NCI-H82 treated with DMSO at 0.1 percent for 48 hours (cell line): ENCODE measurements around the gene PDE6A.
"Not testable (repeated sequence)": the region's sequence is repeated elsewhere in the genome, so short reads cannot be mapped to it uniquely, and the experiment has no call there.

Source experiments
- DNase-seq: peaks from one replicate; lab custom pipeline; 2025; ENCODE audit not compliant: unreplicated experiment; lab: John Stamatoyannopoulos, UW

The PDE6A gene

GRCh38 chr5:149895416-149896345 lies 48.9 kb downstream of the PDE6A start:
- no peak for DNase-seq

DNA sequence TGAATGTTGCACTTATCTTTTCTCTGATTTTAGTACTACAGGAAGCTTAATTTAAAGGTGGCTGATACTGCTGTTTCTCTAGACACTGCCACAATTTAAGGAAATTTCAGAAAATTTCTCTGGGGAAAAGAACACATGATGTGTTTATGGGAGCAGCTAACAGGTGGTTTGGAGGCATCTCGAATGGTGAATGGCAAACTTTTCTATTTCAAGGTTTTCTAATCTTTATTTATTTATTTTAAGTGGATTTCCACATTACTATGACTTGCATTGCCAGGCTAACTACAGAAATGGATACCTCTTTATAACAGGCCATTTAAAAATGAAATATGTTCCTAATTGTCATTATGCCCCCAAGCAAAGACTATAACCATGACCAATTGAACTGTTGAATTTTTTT lies 50.4 kb downstream of the PDE6A start:
- no peak for DNase-seq

- no peak for DNase-seq
These were observed 51.1 kb downstream of the PDE6A start for GRCh38 chr5:149893403-149893931.

DNA sequence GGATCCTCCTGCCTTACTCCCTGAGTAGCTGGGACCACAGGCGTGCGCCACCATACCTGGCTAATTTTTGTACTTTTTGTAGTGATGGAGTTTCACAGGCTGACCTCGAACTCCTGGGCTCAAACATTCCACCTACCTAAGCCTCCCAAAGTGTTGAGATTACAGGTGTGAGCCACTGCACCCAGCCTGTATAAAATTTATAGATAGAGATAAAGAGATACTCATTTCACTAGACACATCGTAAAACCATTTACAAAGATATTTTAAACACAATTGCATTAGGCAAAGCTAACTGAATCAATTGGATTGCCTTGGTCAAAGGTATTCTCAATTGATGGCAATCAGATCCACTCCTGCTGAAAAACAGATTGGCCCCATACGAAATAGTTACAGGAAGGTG lies 52.0 kb downstream of the PDE6A start:
- DNase-seq = no peak

DNA sequence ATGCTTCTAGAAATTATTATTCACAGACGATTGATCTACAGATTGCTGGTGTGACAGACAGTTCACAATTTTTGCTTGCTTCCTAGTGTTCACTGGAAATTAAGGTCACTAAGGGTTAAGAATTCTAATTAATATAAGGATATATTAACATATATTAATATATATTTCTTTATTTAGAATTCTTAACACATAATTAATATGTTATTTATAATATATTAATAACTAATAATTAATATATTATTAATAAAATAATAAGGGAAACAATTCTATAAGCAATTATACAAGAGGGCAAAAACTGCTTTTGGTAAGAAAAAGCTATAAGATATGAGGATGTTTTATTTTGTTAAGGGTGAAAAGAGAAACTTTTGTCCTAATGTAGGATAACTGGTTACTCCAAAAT lies 56.3 kb downstream of the PDE6A start:
- DNase-seq = no peak

GRCh38 chr5:149887622-149888183 lies 56.9 kb downstream of the PDE6A start:
- DNase-seq = no peak

GRCh38 chr5:149886692-149887470 lies 57.7 kb downstream of the PDE6A start:
- DNase-seq = no peak

- DNase-seq = no peak
These were observed 58.5 kb downstream of the PDE6A start for GRCh38 chr5:149886060-149886459.

DNA sequence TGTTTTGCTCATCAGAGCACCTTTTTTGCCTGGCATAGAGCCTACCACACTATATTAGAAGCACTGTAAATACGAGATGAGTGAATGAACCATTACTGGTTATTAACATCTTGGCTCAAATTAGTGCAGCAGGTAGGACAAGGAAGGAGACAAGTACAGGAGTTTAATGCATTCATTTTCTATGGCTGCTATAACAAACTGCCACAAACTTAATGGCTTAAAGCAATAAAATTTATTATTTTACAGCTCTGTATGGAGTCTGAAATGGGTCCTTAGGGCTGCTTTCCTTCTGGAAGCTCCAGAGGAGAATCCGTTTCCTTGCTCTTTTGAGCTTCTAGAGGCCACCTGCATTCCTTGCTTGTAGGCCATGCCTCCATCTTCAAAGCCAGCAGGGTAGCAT lies 59.1 kb downstream of the PDE6A start:
- DNase-seq = no peak

DNA sequence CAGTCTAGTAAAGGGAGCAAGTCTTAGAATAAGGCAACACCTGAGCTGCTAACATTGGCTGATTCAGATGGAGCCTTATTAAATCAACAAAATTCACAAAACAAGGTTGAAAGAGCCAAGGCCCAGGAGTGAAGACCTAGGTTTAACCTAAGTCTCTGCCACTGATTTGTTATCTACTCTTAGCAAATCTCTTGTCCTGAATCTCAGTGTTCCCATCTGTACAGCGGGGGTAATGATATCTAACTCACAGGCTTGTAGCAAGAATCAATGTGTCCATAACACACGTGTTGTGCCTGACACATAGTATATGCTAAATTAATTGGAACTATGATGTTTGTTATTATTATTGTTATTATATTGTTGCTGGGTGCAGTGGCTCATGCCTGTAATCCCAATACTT lies 61.0 kb downstream of the PDE6A start:
- DNase-seq = no peak

DNA sequence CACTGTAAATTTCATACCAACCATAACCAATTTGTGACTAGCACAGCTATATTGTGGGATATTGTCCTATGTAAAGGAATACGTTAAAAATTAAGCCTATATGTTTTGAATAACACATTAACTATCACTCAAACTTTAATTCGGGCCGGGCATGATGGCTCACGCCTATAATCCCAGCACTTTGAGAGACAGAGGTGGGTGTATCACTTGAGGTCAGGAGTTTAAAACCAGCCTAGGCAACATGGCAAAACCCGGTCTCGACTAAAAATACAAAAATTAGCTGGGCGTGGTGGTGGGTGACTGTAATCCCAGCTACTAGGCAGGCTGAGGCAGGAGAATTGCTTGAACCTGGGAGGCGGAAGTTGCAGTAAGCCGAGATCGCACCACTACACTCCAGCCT lies 62.0 kb downstream of the PDE6A start:
- DNase-seq = not testable (repeated sequence)

DNA sequence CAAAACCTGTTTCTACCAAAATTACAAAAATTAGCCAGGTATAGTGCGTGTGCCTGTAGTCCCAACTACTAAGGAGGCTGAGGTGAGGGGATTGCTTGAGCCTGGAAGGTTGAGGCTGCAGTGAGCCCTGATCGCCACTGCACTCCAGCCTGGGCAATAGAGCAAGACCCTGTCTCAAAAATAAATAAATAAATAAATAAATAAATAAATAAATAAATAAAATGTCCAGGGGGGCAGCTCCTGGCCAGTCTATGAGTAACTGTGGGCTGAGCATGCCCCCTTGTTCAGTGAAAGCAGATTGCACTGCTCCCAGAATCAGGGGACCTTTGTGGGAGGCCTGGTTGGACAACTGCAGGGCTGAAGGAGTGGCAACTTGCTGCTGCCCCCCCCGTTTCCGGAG lies 62.7 kb downstream of the PDE6A start:
- DNase-seq = no peak

DNA sequence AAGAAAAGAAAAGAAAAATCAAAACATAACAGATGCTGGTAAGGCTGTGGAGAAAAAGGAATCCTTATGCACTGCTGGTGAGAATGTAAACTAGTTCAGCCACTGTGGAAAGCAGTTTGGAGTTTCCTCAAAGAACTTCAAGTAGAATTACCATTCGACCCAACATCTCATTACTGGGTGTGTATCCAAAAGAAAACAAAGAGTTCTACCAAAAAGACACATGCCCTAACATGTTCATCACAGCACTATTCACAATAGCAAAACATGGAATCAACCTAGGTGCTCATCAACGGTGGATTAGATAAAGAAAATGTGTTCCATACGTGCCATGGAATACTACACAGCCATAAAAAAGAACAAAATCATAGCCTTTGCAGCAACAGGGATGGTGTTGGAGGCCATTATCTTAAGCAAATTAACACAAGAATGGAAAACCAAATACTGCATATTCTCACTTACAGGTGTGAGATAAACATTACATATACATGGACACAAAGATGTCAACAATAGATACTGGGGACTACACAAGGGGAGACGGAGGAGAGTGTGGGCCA lies 63.4 kb downstream of the PDE6A start:
- DNase-seq = no peak

DNA sequence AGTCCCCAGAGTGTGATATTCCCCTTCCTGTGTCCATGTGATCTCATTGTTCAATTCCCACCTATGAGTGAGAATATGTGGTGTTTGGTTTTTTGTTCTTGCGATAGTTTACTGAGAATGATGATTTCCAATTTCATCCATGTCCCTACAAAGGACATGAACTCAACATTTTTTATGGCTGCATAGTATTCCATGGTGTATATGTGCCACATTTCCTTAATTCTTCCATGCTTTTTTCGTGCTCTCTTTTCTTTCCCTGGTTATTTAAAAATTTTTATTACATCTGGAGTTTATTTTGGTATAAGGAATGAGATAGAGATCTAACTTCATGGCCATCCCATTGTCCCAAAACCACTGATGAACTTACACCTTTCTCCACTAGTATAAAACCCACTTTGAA lies 65.0 kb downstream of the PDE6A start:
- not testable (repeated sequence) for DNase-seq

DNA sequence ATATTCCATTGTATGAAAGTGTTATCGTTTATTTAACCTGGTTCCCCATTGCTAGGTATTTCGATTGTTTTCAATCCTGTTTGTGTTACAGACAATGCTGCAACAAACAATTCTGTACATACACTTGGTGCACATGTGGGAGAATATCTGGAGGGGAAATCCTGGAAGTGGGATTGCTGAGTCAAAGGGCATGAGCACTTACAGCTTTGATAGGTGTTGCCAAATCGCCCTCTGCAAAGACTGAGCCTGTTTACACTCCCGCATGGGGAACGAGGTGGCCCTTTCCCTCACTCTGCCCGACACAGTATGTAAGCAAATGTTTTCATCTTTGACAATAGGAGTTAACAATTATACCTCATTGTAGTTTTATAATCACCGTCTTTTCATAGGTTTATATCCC lies 66.2 kb downstream of the PDE6A start:
- no peak for DNase-seq

GRCh38 chr5:149873896-149874295 lies 70.7 kb downstream of the PDE6A start:
- DNase-seq = no peak

- DNase-seq = no peak
These were observed 72.1 kb downstream of the PDE6A start for GRCh38 chr5:149872351-149873040.

DNA sequence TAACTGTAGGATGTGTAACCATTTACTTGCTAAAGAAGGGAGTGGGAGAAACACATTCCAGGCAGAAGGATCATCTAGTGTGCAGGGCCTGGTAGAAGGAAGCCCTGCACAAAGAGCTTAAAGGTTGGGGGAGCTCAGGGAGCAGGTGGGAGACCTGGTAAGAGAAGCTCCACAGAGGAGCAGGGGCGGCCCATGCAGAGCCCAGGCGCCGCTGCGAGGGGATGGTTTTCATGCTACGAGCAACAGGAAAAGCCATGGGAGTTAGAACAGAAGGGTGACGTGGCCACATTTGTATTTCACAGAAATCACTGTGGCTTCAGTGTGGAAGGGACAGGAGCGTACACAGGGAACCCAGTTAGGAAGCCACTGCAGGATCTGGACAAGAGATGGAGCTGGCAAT lies 73.1 kb downstream of the PDE6A start:
- no peak for DNase-seq

- no peak for DNase-seq
These were observed 73.9 kb downstream of the PDE6A start for GRCh38 chr5:149870697-149871096.

DNA sequence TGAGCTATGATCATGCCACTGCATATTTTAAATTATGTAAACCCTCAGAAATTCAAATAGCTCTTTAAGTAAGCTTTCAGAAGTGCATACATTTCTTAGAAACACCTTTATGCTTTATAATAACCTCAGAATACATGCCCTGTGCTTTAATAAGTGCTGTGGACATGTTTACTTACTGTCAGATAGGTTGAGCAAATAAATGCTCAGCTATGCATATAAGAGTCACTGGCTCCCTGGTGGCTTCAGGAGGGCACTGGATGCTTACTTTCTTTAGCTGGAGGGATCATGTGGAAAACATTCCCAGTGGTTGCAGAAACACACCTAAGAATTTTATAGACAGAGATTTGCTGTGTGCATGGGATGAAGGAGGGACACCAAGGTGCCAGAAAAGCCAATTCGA lies 74.4 kb downstream of the PDE6A start:
- DNase-seq = no peak

- no peak for DNase-seq
These were observed 75.2 kb downstream of the PDE6A start for GRCh38 chr5:149869411-149869821.
